Mesothelial cell of epicardium (in vitro differentiated cells): ENCODE data around the gene ASTN2. TPM values are rescaled to one million over a fixed set of nuclear protein-coding genes. Genes with fewer than 3 reads are reported as not detected.

ENCODE experiments used
- DNase-seq, 2 experiments: peaks; one replicate each; pipeline ENCODE4 v3.0.0; 2021; ENCODE audit warnings: low spot score in 2 of 2; ENCODE audit not compliant: unreplicated experiment in 2 of 2
- H3K27ac Mint-ChIP-seq: 2 replicates; pipeline ENCODE4 v1.8.0; 2021; ENCODE audit warnings: mixed read lengths
- H3K27me3 Mint-ChIP-seq: 2 replicates; pipeline ENCODE4 v1.8.0; 2021; ENCODE audit warnings: low read depth, mixed read lengths
- H3K36me3 Mint-ChIP-seq: 2 replicates; pipeline ENCODE4 v1.8.0; 2021; ENCODE audit warnings: mixed read lengths
- H3K4me1 Mint-ChIP-seq: 2 replicates; pipeline ENCODE4 v1.8.0; 2021; ENCODE audit warnings: mixed read lengths
- H3K4me3 Mint-ChIP-seq: 2 replicates; pipeline ENCODE4 v1.8.0; 2021; ENCODE audit warnings: mild to moderate bottlenecking, moderate library complexity, mixed read lengths
- H3K9me3 Mint-ChIP-seq: 2 replicates; pipeline ENCODE4 v1.8.0; 2021; ENCODE audit warnings: mixed read lengths
- total RNA-seq: library from RNA; stranded (reverse); gene quantifications from 3 replicates; pipeline ENCODE4 v1.2.1, GENCODE V29; 2021
- TF ChIP-seq, protein P1 (sequence below): fragments of 200-600 bp; sonication (generic); IDR thresholded peaks from one replicate; pipeline ENCODE4 v1.5.0; 2021; ENCODE audit warnings: antibody characterized with exemption; ENCODE audit not compliant: unreplicated experiment

ASTN2 gene
- total RNA-seq, 1 donor from 2014 or later: 12.2 TPM

DNA sequence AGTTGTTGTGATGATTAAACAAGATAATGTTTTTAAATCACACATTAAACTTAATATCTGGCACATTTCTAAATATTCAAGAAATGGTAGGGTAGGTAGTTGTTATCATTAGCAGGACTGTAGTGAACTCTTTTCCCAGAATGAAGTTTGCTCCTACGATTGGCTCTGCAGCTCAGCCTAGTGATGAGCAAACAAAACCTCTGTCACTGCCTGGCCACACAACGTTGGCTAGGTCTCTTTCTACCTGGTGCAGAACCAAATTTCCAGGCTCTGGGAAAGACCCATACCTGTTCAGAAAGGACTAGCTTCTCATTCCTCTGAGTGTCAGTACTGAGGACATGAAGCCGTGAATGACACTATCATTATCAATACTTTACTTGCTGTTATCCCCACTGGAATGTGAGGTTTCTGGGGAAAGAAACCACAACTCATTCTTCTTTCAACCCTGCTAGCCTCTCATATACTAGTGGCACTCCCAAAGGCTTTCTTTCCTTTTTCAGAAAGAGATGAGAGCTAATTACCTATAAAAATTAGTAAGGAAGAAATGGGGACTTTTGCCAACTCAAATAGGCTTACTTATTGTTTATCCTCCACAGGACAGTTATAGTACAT is 947.0 kb downstream of the ASTN2 start:
- Mint-ChIP-seq H3K4me3 (no peak overlapping the region), H3K27me3 (no peaks in the 10 kb centered on the region), H3K27ac (no peak overlapping the region), H3K36me3 (no peaks in the 10 kb centered on the region), H3K9me3 (no peaks in the 10 kb centered on the region), H3K4me1 (peaks cover 47% of the 10 kb centered on the region)
- DNase-seq: no peak
- TF ChIP-seq, protein P1, sequence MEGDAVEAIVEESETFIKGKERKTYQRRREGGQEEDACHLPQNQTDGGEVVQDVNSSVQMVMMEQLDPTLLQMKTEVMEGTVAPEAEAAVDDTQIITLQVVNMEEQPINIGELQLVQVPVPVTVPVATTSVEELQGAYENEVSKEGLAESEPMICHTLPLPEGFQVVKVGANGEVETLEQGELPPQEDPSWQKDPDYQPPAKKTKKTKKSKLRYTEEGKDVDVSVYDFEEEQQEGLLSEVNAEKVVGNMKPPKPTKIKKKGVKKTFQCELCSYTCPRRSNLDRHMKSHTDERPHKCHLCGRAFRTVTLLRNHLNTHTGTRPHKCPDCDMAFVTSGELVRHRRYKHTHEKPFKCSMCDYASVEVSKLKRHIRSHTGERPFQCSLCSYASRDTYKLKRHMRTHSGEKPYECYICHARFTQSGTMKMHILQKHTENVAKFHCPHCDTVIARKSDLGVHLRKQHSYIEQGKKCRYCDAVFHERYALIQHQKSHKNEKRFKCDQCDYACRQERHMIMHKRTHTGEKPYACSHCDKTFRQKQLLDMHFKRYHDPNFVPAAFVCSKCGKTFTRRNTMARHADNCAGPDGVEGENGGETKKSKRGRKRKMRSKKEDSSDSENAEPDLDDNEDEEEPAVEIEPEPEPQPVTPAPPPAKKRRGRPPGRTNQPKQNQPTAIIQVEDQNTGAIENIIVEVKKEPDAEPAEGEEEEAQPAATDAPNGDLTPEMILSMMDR: no peak

DNA sequence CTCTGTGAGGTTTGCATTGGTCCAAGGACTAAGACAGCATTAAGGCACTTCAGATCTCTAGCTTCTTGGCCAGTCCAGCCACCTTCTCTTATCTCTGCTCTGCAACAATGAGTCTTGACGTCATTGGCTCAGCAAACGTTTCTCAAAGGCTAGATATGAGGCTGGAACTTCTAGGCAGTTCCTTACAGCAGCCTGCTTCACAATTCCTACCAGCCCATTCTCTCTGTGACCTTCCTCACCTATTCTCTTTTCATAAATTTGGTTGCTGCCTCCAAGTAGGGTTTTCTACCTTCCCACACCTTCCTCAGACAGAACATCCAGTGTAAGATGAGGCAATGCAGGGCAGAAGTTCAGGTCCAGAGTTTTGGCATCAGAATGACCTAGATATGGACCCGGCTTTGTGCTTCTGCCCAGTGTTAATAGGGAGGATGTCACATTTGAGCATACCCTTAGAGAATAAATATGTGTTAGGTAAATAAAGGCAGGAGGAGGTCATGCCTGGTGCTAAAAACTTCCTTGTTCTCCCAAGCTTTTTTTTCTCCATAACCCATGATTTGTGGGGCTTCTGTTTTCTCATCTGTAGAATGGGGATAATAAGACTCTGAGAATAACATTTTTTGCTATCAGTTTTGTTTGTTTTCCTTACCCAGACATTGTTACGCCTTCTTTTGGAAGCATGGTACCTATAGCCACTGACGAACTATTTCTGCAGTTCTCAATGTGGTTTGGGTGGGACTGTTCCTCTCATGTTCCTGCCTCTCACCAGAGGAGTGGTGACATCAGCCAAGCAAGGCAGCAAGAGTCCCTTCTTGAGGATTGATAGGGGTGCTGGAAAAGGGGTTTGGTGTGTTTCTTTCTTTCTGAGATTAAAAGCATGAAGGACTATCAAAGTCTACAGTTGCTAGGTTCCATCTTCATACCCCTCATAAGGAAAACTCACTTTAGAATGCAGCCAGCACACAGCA is 948.3 kb downstream of the ASTN2 start:
- peaks cover 38% of the 10 kb centered on the region for H3K4me1 Mint-ChIP-seq
- H3K27me3 Mint-ChIP-seq: no peaks in the 10 kb centered on the region
- H3K9me3 Mint-ChIP-seq: no peaks in the 10 kb centered on the region
- no peak overlapping the region for H3K4me3 Mint-ChIP-seq
- H3K27ac Mint-ChIP-seq: no peak overlapping the region
- H3K36me3 Mint-ChIP-seq: no peaks in the 10 kb centered on the region
- TF ChIP-seq, protein P1: no peak
- DNase-seq: no peak

DNA sequence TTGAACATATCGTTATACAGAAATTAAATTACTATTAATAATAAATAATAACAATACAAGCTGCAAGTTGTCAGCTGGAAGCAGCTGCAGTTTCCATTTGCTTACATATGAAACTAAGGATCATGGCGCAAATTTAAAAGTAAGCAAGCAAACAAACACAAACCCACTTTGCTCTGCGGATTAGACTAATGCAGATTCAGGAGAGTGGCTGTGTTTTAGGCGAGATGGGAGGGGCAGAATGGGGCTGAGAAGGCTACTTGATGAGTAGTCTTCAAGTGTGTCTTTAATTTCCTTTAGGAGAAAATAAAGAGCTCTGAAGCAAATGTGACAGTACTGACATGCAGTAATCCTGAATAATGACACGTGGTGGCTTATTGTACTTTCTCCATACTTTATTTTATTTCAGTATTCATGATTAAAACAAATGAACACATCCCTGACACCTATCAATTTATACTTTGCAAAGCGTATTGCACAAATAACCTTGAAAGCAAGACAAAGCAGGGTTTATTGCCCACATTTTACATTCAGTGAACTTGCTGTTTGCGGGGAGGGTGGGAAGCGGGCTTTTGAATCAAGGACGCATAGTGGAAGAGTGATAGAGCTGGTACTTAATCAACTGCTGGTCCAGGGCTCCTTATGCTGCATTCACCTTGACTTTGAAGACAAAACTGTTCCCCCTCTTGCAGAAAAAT is 949.1 kb downstream of the ASTN2 start:
- Mint-ChIP-seq H3K4me3 (no peak overlapping the region), H3K4me1 (peaks cover 29% of the 10 kb centered on the region), H3K36me3 (no peaks in the 10 kb centered on the region), H3K27me3 (no peaks in the 10 kb centered on the region), H3K27ac (no peak overlapping the region), H3K9me3 (no peaks in the 10 kb centered on the region)
- DNase-seq: no peak
- TF ChIP-seq, protein P1: no peak

DNA sequence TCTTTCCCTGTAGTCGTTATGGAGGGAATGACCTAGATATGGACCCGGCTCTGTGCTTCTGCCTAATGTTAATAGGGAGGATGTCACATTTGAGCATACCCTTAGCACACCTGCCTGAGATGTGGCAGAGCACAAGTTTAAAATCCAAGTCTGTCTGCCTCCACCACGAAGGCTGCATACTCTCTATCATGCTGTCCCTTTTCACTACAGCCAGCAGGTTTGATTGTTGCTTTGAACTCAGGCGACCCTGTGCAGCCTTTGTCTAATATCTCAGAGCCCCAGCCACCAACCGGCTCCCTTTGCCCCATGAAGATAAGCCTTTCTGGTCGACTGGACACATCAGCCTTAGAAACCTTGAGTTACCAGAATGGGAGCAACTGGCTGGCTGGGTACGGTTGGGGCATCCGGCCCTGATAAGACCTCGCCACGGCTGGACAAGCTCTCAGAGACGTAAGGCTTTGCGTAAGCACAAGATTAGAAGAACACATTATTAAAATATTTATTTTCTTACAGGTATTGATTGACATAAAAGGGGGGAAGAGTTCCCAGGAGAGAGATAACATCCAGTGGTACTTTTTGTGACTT is 949.8 kb downstream of the ASTN2 start:
- no peak overlapping the region for H3K4me3 Mint-ChIP-seq
- H3K27me3 Mint-ChIP-seq: no peaks in the 10 kb centered on the region
- no peak for DNase-seq
- TF ChIP-seq, protein P1: no peak
- no peak overlapping the region for H3K27ac Mint-ChIP-seq
- H3K4me1 Mint-ChIP-seq: peaks cover 23% of the 10 kb centered on the region
- H3K9me3 Mint-ChIP-seq: no peaks in the 10 kb centered on the region
- H3K36me3 Mint-ChIP-seq: no peaks in the 10 kb centered on the region

DNA sequence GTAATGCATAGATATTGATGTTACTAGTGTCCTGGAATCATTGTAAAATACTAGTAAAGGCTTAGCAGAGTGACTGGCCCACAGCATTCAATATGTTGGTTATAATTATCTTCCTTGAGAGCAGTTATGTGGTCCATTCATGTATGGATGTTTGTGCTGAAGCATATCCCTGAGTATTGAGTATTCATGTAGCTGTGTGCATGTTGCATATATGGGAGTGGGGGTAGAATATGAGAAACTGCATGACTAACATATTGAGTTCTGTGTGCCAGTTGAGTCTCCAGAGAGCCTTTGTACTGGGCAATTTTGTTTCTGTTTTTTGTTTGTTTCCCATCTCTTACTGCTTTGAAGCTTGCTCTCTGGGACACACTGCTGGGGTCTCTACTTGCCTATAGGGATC is 950.4 kb downstream of the ASTN2 start:
- no peaks in the 10 kb centered on the region for H3K27me3 Mint-ChIP-seq
- no peak overlapping the region for H3K27ac Mint-ChIP-seq
- TF ChIP-seq, protein P1: no peak
- H3K4me3 Mint-ChIP-seq: no peak overlapping the region
- DNase-seq: no peak
- no peaks in the 10 kb centered on the region for H3K9me3 Mint-ChIP-seq
- peaks cover 23% of the 10 kb centered on the region for H3K4me1 Mint-ChIP-seq
- no peaks in the 10 kb centered on the region for H3K36me3 Mint-ChIP-seq
